H9 (cell line): Measurements from ENCODE around the gene SPRYD4. TPM values are rescaled to one million over a fixed set of nuclear protein-coding genes. Genes with fewer than 3 reads are reported as not detected.
"Not testable (repeated sequence)": the region's sequence is repeated elsewhere in the genome, so short reads cannot be mapped to it uniquely, and the experiment has no call there.

Source experiments
- DNase-seq: peaks from one replicate; pipeline ENCODE4 v3.0.0-alpha.2; 2017
- H2AFZ ChIP-seq: one replicate; pipeline ENCODE4 v1.6.1; 2013; ENCODE audit warnings: mild to moderate bottlenecking, low read length, control low read depth, moderate library complexity
- H2AK5ac ChIP-seq: 2 replicates; pipeline ENCODE4 v1.6.1; 2013; ENCODE audit warnings: low read length, control low read depth, mixed read lengths; ENCODE audit not compliant: insufficient read length
- H2BK120ac ChIP-seq: one replicate; pipeline ENCODE4 v1.6.1; 2013; ENCODE audit warnings: low read depth, mild to moderate bottlenecking, low read length, control low read depth, inconsistent platforms; ENCODE audit not compliant: poor library complexity, severe bottlenecking
- H2BK12ac ChIP-seq: 2 replicates; pipeline ENCODE4 v1.6.1; 2013; ENCODE audit warnings: low read length, control low read depth, mixed read lengths, low read depth; ENCODE audit not compliant: insufficient read length
- H2BK15ac ChIP-seq: 2 replicates; pipeline ENCODE4 v1.6.1; 2013; ENCODE audit warnings: low read depth, low read length, control low read depth
- H2BK20ac ChIP-seq: one replicate; pipeline ENCODE4 v1.6.1; 2013; ENCODE audit warnings: low read depth, mild to moderate bottlenecking, low read length, control low read depth, inconsistent platforms; ENCODE audit not compliant: poor library complexity, severe bottlenecking
- H2BK5ac ChIP-seq: 2 replicates; pipeline ENCODE4 v1.6.1; 2013; ENCODE audit warnings: low read length, control low read depth, mixed read lengths; ENCODE audit not compliant: insufficient read length
- H3K14ac ChIP-seq: 2 replicates; pipeline ENCODE4 v1.6.1; 2013; ENCODE audit warnings: low read length, control low read depth; ENCODE audit not compliant: insufficient read depth
- H3K18ac ChIP-seq: 2 replicates; pipeline ENCODE4 v1.6.1; 2013; ENCODE audit warnings: low read depth, mild to moderate bottlenecking, mixed read lengths, low read length, control low read depth; ENCODE audit not compliant: insufficient read length
- H3K23ac ChIP-seq: 2 replicates; pipeline ENCODE4 v1.6.1; 2013; ENCODE audit warnings: low read length, control low read depth, mixed read lengths, low read depth; ENCODE audit not compliant: insufficient read length
- H3K23me2 ChIP-seq: 2 replicates; pipeline ENCODE4 v1.6.1; 2013; ENCODE audit warnings: low read depth, mild to moderate bottlenecking, mixed read lengths, low read length, control low read depth; ENCODE audit not compliant: insufficient read length, poor library complexity, severe bottlenecking
- H3K27ac ChIP-seq: 2 replicates; pipeline ENCODE4 v1.5.1; 2013; ENCODE audit warnings: low read length, control low read depth, mixed read lengths, low read depth; ENCODE audit not compliant: insufficient read length
- H3K27me3 ChIP-seq: 2 replicates; pipeline ENCODE4 v1.6.1; 2013; ENCODE audit warnings: low read length, control low read depth, inconsistent platforms; ENCODE audit not compliant: insufficient read depth
- H3K4ac ChIP-seq: 2 replicates; pipeline ENCODE4 v1.6.1; 2013; ENCODE audit warnings: low read depth, mild to moderate bottlenecking, control low read depth, inconsistent platforms, low read length, moderate library complexity
- H3K4me1 ChIP-seq: 2 replicates; pipeline ENCODE4 v1.6.1; 2013; ENCODE audit warnings: low read length, control low read depth, inconsistent platforms; ENCODE audit not compliant: insufficient read depth
- H3K4me2 ChIP-seq: 2 replicates; pipeline ENCODE4 v1.6.1; 2013; ENCODE audit warnings: low read length, control low read depth, mixed read lengths; ENCODE audit not compliant: insufficient read length, insufficient read depth
- H3K56ac ChIP-seq: 2 replicates; pipeline ENCODE4 v1.6.1; 2013; ENCODE audit warnings: low read depth, mild to moderate bottlenecking, mixed read lengths, low read length, control low read depth; ENCODE audit not compliant: insufficient read length
- H3K79me1 ChIP-seq: 2 replicates; pipeline ENCODE4 v1.6.1; 2013; ENCODE audit warnings: low read depth, mild to moderate bottlenecking, moderate library complexity, low read length, control low read depth, inconsistent platforms; ENCODE audit not compliant: insufficient read depth, poor library complexity, severe bottlenecking
- H3K79me2 ChIP-seq: 2 replicates; pipeline ENCODE4 v1.6.1; 2013; ENCODE audit warnings: low read length, control low read depth, inconsistent platforms; ENCODE audit not compliant: insufficient read depth
- H3K9ac ChIP-seq: 2 replicates; pipeline ENCODE4 v1.6.1; 2013; ENCODE audit warnings: low read length, control low read depth, mixed read lengths; ENCODE audit not compliant: insufficient read length; ENCODE audit errors: extremely low read depth
- H3K9me3 ChIP-seq: one replicate; pipeline ENCODE4 v1.6.1; 2013; ENCODE audit warnings: low read depth, low read length, inconsistent platforms; ENCODE audit not compliant: control insufficient read depth
- H3T11ph ChIP-seq: one replicate; pipeline ENCODE4 v1.6.1; 2013; ENCODE audit warnings: mild to moderate bottlenecking, low read length, control low read depth, inconsistent platforms
- H4K20me1 ChIP-seq: one replicate; pipeline ENCODE4 v1.6.1; 2013; ENCODE audit not compliant: control insufficient read depth, insufficient read length, insufficient read depth
- H4K5ac ChIP-seq: 2 replicates; pipeline ENCODE4 v1.6.1; 2013; ENCODE audit warnings: low read depth, mild to moderate bottlenecking, mixed read lengths, low read length, control low read depth; ENCODE audit not compliant: insufficient read length
- H4K8ac ChIP-seq: replicated peaks from 2 replicates; pipeline ENCODE4 v1.6.1; 2013; ENCODE audit warnings: low read length, control low read depth, mixed read lengths, low read depth; ENCODE audit not compliant: insufficient read length
- H4K91ac ChIP-seq: 2 replicates; pipeline ENCODE4 v1.6.1; 2013; ENCODE audit warnings: low read depth, mild to moderate bottlenecking, moderate library complexity, mixed read lengths, low read length, control low read depth; ENCODE audit not compliant: insufficient read length
- H3K27ac Mint-ChIP-seq, 3 experiments: 2 replicates in 2 of 3; 3 replicates in 1 of 3; pipeline ENCODE4 v1.8.0; 2020 to 2021; ENCODE audit warnings: mixed read lengths in 3 of 3, mild to moderate bottlenecking in 1 of 3, moderate library complexity in 1 of 3
- H3K27me3 Mint-ChIP-seq: 2 replicates; pipeline ENCODE4 v1.8.0; 2021; ENCODE audit warnings: low read depth, mild to moderate bottlenecking, moderate library complexity, mixed read lengths
- H3K36me3 Mint-ChIP-seq, 3 experiments: 2 replicates in 2 of 3; 3 replicates in 1 of 3; pipeline ENCODE4 v1.8.0; 2020 to 2021; ENCODE audit warnings: low read depth in 3 of 3, mixed read lengths in 3 of 3; ENCODE audit not compliant: insufficient read depth in 1 of 3
- H3K4me1 Mint-ChIP-seq, 2 experiments: 2 replicates each; pipeline ENCODE4 v1.8.0; 2020; ENCODE audit warnings: mixed read lengths in 2 of 2
- H3K4me3 Mint-ChIP-seq, 2 experiments: 2 replicates in 1 of 2; 3 replicates in 1 of 2; pipeline ENCODE4 v1.8.0; 2020 to 2021; ENCODE audit warnings: mild to moderate bottlenecking in 2 of 2, mixed read lengths in 2 of 2, moderate library complexity in 1 of 2
- H3K9me3 Mint-ChIP-seq, 2 experiments: 2 replicates in 1 of 2; 3 replicates in 1 of 2; pipeline ENCODE4 v1.8.0; 2020; ENCODE audit warnings: mild to moderate bottlenecking in 2 of 2, mixed read lengths in 2 of 2, moderate library complexity in 1 of 2
- CTCF ChIP-seq: fragments of 200-600 bp; sonication (generic); conservative IDR thresholded peaks from 3 replicates; pipeline ENCODE4 v1.8.0; 2021; ENCODE audit warnings: antibody characterized with exemption, mild to moderate bottlenecking
- WGBS: extraction: QIAGEN DNeasy Blood & Tissue Kit; methylation state at CpG from one replicate; pipeline ENCODE4 v1.1.7; 2013; ENCODE audit warnings: missing lambda C conversion rate, low lambda C conversion rate, mixed read lengths; ENCODE audit not compliant: insufficient read length; ENCODE audit errors: extremely low coverage; 5-methylcytosine and 5-hydroxymethylcytosine counted together
- total RNA-seq: library from RNA; stranded (reverse); gene quantifications from 2 replicates; pipeline ENCODE4 v1.2.1, GENCODE V29; 2021

SPRYD4 gene
- total RNA-seq, 1 experiment from 2014 or later: 4.9 TPM

- H3T11ph ChIP-seq, H3K9me3 ChIP-seq, H2BK120ac ChIP-seq, H3K4ac ChIP-seq, H4K20me1 ChIP-seq, H2BK15ac ChIP-seq, H3K14ac ChIP-seq, H3K79me1 ChIP-seq, H3K4me2 ChIP-seq, H2BK5ac ChIP-seq, H2AFZ ChIP-seq, H3K23me2 ChIP-seq, H3K18ac ChIP-seq, H3K23ac ChIP-seq, H4K8ac ChIP-seq, H3K4me1 ChIP-seq, H2BK20ac ChIP-seq, H3K27ac Mint-ChIP-seq, H4K91ac ChIP-seq, H3K9ac ChIP-seq, H3K27ac ChIP-seq, H2AK5ac ChIP-seq, H2BK12ac ChIP-seq, H3K56ac ChIP-seq, H3K27me3 ChIP-seq, H4K5ac ChIP-seq, H3K79me2 ChIP-seq: not testable (repeated sequence)
- peaks cover 5 to 13% (median 10%) of the 10 kb centered on the region in 3 experiments; a peak in 6 of 7 replicates for H3K36me3 Mint-ChIP-seq
- DNase-seq: peak; percentile 65
- no CpG with 5 or more reads among the region's 17 CpGs for WGBS
- peaks cover 30 to 34% of the 10 kb centered on the region in 2 experiments for H3K9me3 Mint-ChIP-seq
- TF ChIP-seq CTCF: peak; percentile 55
- H3K4me3 Mint-ChIP-seq: 0 out of 5 replicates have a peak overlapping the region, but pooled peaks of 1 of the 2 experiments have one; percentile 12
- H3K27me3 Mint-ChIP-seq: peaks cover 53% of the 10 kb centered on the region
- peaks cover 11% of the 10 kb centered on the region in 2 experiments for H3K4me1 Mint-ChIP-seq
These were observed 28.3 kb downstream of the SPRYD4 start for GRCh38 chr12:56496704-56497103.

GRCh38 chr12:56498126-56498902 is 29.9 kb downstream of the SPRYD4 start:
- not testable (repeated sequence) for H4K91ac ChIP-seq, H3K4me1 ChIP-seq, H2BK12ac ChIP-seq, H2AFZ ChIP-seq, H2BK5ac ChIP-seq, H4K5ac ChIP-seq, H3K27me3 ChIP-seq, H3K4me2 ChIP-seq, H3K18ac ChIP-seq, H3K79me2 ChIP-seq, DNase-seq, H3K27ac ChIP-seq, H2BK15ac ChIP-seq, H4K8ac ChIP-seq, H3K56ac ChIP-seq, H3K9me3 ChIP-seq, H3T11ph ChIP-seq, H4K20me1 ChIP-seq, H3K4ac ChIP-seq, H3K4me3 Mint-ChIP-seq, H2AK5ac ChIP-seq, H3K23me2 ChIP-seq, H2BK120ac ChIP-seq, H2BK20ac ChIP-seq, H3K36me3 Mint-ChIP-seq, H3K23ac ChIP-seq, H3K27ac Mint-ChIP-seq, H3K79me1 ChIP-seq, H3K9ac ChIP-seq, H3K14ac ChIP-seq
- Mint-ChIP-seq H3K9me3 (peaks cover 25 to 31% of the 10 kb centered on the region in 2 experiments), H3K27me3 (peaks cover 46% of the 10 kb centered on the region), H3K4me1 (peaks cover 11% of the 10 kb centered on the region in 2 experiments)
- WGBS: no CpG with 5 or more reads among the region's 14 CpGs
